ENCODE data around the gene MTA2. TPM values are rescaled to one million over a fixed set of nuclear protein-coding genes. Genes with fewer than 3 reads are reported as not detected.

Gene MTA2
- total RNA-seq, 1 experiment from 2014 or later, result 120 TPM

- intact Hi-C loops (cut with micrococcal nuclease; ENCODE audit: unreplicated experiment), result no loop called here
- Histone ChIP-seq H2AFZ (no peak overlapping the region), H3F3A (ENCODE audit: insufficient read depth, low read depth) (peaks cover 49% of the 10 kb centered on the region), H3K4me3 (no peak overlapping the region), H3K79me2 (ENCODE audit: low read depth) (peaks cover 34% of the 10 kb centered on the region), H4K20me1 (ENCODE audit: insufficient read depth) (no peaks in the 10 kb centered on the region; the same call in 1 of the 2 replicates), H3K27me3 (ENCODE audit: insufficient read depth, low read depth) (no peaks in the 10 kb centered on the region), H3K9me2 (ENCODE audit: insufficient read depth) (no peaks in the 10 kb centered on the region), H3K9me3 (ENCODE audit: insufficient read depth, low read depth) (no peaks in the 10 kb centered on the region), H3K4me1 (replicated peaks; ENCODE audit: insufficient read depth) (peaks cover 17% of the 10 kb centered on the region), H3K36me3 (ENCODE audit: low read depth) (peaks cover 7% of the 10 kb centered on the region), H3K4me2 (no peak overlapping the region), H3K27ac (no peak overlapping the region)
- TF ChIP-seq, protein P1, sequence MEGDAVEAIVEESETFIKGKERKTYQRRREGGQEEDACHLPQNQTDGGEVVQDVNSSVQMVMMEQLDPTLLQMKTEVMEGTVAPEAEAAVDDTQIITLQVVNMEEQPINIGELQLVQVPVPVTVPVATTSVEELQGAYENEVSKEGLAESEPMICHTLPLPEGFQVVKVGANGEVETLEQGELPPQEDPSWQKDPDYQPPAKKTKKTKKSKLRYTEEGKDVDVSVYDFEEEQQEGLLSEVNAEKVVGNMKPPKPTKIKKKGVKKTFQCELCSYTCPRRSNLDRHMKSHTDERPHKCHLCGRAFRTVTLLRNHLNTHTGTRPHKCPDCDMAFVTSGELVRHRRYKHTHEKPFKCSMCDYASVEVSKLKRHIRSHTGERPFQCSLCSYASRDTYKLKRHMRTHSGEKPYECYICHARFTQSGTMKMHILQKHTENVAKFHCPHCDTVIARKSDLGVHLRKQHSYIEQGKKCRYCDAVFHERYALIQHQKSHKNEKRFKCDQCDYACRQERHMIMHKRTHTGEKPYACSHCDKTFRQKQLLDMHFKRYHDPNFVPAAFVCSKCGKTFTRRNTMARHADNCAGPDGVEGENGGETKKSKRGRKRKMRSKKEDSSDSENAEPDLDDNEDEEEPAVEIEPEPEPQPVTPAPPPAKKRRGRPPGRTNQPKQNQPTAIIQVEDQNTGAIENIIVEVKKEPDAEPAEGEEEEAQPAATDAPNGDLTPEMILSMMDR (conservative IDR thresholded peaks at IDR 0.05), result no peak
- no peak for TF ChIP-seq EZH2 (IDR thresholded peaks at IDR 0.05; ENCODE audit: low read depth)
- ChIA-PET CTCF (interaction anchor here (0.9 kb wide), 1 partner anchor 9 kb away, joined by 3 read pairs; no protein-coding TSS in a partner anchor), POLR2A (ENCODE audit: unreplicated experiment) (no interaction called here)
- no peak for DNase-seq
- BruUV-seq (replicated peaks), result no TSS peak
Observed at GRCh38 chr11:62603072-62603408, 1.4 kb upstream of the MTA2 start.

DNA sequence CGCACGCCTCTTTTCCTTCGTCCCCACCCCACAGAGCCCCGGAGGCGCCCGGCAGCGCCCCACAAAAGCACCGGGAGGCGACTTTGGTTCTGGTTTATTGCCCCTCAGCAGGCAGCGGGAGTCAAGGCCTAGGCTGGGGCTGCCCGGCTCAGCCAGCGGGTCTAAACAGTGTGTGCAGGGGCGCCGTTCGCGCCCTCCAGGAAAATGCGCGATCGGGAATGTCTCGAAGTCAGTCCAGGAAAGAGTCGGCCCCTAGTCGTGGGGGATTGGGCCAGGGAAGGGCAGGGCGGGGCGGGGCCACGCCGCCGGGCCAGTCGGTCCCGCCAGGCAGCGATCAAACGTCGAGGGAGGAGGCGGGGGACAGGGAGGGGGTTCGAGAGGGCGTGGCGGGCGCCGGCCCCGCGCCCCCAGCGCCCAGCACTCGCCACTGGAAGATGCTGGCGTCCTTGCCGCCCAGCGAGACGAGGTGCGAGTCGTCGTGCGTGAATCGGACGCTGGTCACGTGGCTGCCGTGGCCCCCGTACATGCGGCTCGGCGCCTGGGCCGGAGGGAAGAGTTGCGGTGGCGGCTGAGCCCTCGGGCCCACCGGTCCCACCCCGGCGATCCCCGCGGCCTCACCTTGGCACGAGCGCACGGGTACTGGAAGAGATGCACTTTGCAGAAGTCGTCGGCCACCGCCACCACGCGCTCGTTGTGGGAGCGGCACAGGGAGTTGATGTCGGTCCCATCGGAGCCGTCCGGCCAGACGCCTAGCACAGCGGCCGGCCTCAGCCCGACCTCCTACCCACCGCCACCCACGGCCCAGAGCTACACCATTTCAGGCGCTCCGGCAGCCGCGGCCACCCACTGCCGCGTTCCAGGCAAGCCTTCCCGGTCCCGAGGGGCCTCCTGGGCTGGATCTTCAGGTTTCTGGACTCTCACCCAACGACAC lies 741 bp upstream of the MTA2 start:
- POLR2A ChIA-PET (ENCODE audit: unreplicated experiment), result interaction anchor here (0.6 to 1.1 kb wide), 3 partner anchors 11 to 1583 kb away, joined by 3 to 15 read pairs (median 4); partner anchors contain the start of gene TUT1
- intact Hi-C loops (cut with micrococcal nuclease; ENCODE audit: unreplicated experiment), result no loop called here

GRCh38 chr11:62601122-62601371 lies 618 bp downstream of the MTA2 start:
- no TSS peak for BruUV-seq (replicated peaks)
- intact Hi-C loops (cut with micrococcal nuclease; ENCODE audit: unreplicated experiment), result loop anchor here (1.0 kb wide), 1 partner anchor 10 kb away; the partner anchor contains the start of gene TUT1
- peak overlapping the region; percentile 92 for H2AFZ ChIP-seq
- peaks cover 17% of the 10 kb centered on the region for H3K4me1 ChIP-seq (replicated peaks; ENCODE audit: insufficient read depth)
- H3K36me3 ChIP-seq (ENCODE audit: low read depth), result peaks cover 15% of the 10 kb centered on the region
- peak overlapping the region; percentile 95 for H3K4me3 ChIP-seq
- TF ChIP-seq, protein P1 (conservative IDR thresholded peaks at IDR 0.05), result no peak
- no peak for TF ChIP-seq EZH2 (IDR thresholded peaks at IDR 0.05; ENCODE audit: low read depth)
- H3K27ac ChIP-seq, result peak overlapping the region; percentile 67
- H3K4me2 ChIP-seq, result peak overlapping the region; percentile 94
- no peaks in the 10 kb centered on the region for H3K9me2 ChIP-seq (ENCODE audit: insufficient read depth)
- no peaks in the 10 kb centered on the region; the same call in 1 of the 2 replicates for H4K20me1 ChIP-seq (ENCODE audit: insufficient read depth)
- CTCF ChIA-PET, result interaction anchor here (0.6 to 1.8 kb wide), 3 partner anchors 11 to 205 kb away, joined by 3 to 17 read pairs (median 12); no protein-coding TSS in a partner anchor
- peaks cover 38% of the 10 kb centered on the region for H3K79me2 ChIP-seq (ENCODE audit: low read depth)
- no peaks in the 10 kb centered on the region for H3K9me3 ChIP-seq (ENCODE audit: insufficient read depth, low read depth)
- no peaks in the 10 kb centered on the region for H3K27me3 ChIP-seq (ENCODE audit: insufficient read depth, low read depth)
- POLR2A ChIA-PET (ENCODE audit: unreplicated experiment), result interaction anchor here (0.6 to 1.1 kb wide), 2 partner anchors 9 to 271 kb away, joined by 4 to 15 read pairs; partner anchors contain the start of gene TUT1
- peaks cover 64% of the 10 kb centered on the region for H3F3A ChIP-seq (ENCODE audit: insufficient read depth, low read depth)
- no peak for DNase-seq

More for the DNA sequence above, 741 bp upstream of the MTA2 start:
- Histone ChIP-seq H3K36me3 (ENCODE audit: low read depth) (peaks cover 11% of the 10 kb centered on the region), H3K4me3 (no peak overlapping the region), H3F3A (ENCODE audit: insufficient read depth, low read depth) (peaks cover 55% of the 10 kb centered on the region), H3K9me2 (ENCODE audit: insufficient read depth) (no peaks in the 10 kb centered on the region), H3K27ac (no peak overlapping the region), H4K20me1 (ENCODE audit: insufficient read depth) (no peaks in the 10 kb centered on the region; the same call in 1 of the 2 replicates), H3K4me1 (replicated peaks; ENCODE audit: insufficient read depth) (peaks cover 17% of the 10 kb centered on the region), H3K27me3 (ENCODE audit: insufficient read depth, low read depth) (no peaks in the 10 kb centered on the region), H3K9me3 (ENCODE audit: insufficient read depth, low read depth) (no peaks in the 10 kb centered on the region), H3K4me2 (peak overlapping the region; percentile 53), H2AFZ (no peak overlapping the region), H3K79me2 (ENCODE audit: low read depth) (peaks cover 35% of the 10 kb centered on the region)
- no TSS peak for BruUV-seq (replicated peaks)
- DNase-seq, result no peak
- TF ChIP-seq EZH2 (IDR thresholded peaks at IDR 0.05; ENCODE audit: low read depth), result no peak
- TF ChIP-seq, protein P1 (conservative IDR thresholded peaks at IDR 0.05), result no peak
- CTCF ChIA-PET, result interaction anchor here (0.6 to 1.8 kb wide), 3 partner anchors 9 to 158 kb away, joined by 3 to 12 read pairs (median 3); partner anchors contain the start of gene ZBTB3
